Colonic mucosa (tissue), 4 donors: ENCODE measurements around the gene PRTFDC1. TPM values are rescaled to one million over a fixed set of nuclear protein-coding genes. Genes with fewer than 3 reads are reported as not detected.

Experiments used
- DNase-seq: peaks from one replicate; pipeline ENCODE4 v3.0.0-alpha.2; 2020
- H3K27ac ChIP-seq: fragments of 200-600 bp; one replicate; pipeline ENCODE4 v1.8.0; 2021
- H3K27me3 ChIP-seq: fragments of 200-600 bp; one replicate; pipeline ENCODE4 v1.8.0; 2021
- H3K36me3 ChIP-seq: fragments of 200-600 bp; one replicate; pipeline ENCODE4 v1.8.0; 2021
- H3K4me1 ChIP-seq: fragments of 200-600 bp; one replicate; pipeline ENCODE4 v1.8.0; 2021; ENCODE audit warnings: mild to moderate bottlenecking
- H3K4me3 ChIP-seq: fragments of 200-600 bp; one replicate; pipeline ENCODE4 v1.8.0; 2021
- H3K9ac ChIP-seq, 2 donors: one replicate each; pipeline ENCODE4 v1.7.0; 2013; ENCODE audit warnings: control low read depth in 2 of 2, low read depth in 2 of 2, low read length in 2 of 2
- H3K9me3 ChIP-seq: fragments of 200-600 bp; one replicate; pipeline ENCODE4 v1.8.0; 2021
- intact Hi-C: fragments of 100-400 bp; cut with DNase I; formaldehyde crosslinking; loops from one replicate; pipeline ENCODE4 v1.14.1; 2022
- total RNA-seq, 2 donors: library from RNA; stranded (reverse); fragmentation: NEBNext Ultra II Directional in 1 of 2; extraction: Animal tissue kit (Norgen Biotek cat#: 25700) in 1 of 2; gene quantifications; one replicate each; pipeline ENCODE4 v1.2.1, GENCODE V29; 2021
- TF ChIP-seq, protein P1 (sequence below): fragments of 200-600 bp; IDR thresholded peaks from one replicate; pipeline ENCODE4 v1.8.0; 2022; ENCODE audit warnings: antibody characterized with exemption, mild to moderate bottlenecking
- donor health status: healthy.
- donor health status: DM: no; HTN: no; CAD: no.
- donor health status: DM: no; HTN: no; CAD: no.

The PRTFDC1 gene
- total RNA-seq, 2 donors from 2014 or later, result 8.1 to 16.0 TPM

DNA sequence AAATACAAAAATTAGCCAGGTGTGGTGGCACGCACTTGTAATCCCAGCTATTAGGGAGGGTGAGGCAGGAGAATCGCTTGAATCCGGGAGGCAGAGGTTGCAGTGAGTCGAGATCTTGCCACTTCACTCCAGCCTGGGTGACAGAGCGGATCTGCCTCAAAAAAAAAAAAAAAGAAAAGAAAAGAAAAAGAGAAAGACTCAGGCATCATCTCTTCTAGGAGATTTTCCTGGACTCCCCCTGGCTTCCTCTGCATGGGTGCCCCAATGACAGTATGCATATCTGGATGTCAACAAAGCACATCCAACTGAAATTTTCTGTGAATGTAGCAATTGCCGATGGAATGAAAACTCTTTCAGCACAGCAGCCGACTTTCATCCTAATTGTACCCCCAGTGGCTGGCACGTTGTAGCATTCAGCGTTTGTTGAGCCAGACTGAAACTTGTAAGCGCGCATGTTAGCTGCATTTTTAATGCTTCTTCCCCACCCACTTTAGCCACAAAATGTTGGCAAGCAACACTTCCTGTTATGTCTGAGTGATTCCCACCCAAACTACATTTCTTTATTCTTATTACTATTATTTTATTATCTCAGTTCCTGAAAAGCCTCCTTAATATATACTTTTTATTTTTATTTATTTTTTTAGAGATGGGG is 70.2 kb downstream of the PRTFDC1 start:
- DNase-seq, result no peak

DNA sequence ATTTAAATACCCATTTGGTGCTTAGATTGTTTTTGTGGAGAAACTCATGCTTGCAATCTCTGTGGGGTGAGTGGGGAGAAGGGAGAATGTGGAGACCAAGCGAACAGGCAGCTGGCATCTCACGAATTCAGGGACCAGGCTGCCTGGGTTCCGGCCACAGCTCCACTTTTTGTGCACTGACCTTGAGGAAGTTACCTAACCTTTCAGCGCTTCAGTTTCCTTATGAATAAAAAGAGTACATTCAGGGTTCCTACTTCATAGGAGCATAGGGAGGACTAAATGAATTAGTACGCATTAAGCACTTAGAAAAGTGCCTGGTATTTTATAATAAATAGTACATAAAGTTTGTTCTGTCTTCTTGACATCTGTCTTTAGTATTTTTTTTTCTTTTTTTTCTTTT is 72.5 kb downstream of the PRTFDC1 start:
- H3K9me3 ChIP-seq, result no peaks in the 10 kb centered on the region
- no peaks in the 10 kb centered on the region for H3K27me3 ChIP-seq
- H3K36me3 ChIP-seq, result no peaks in the 10 kb centered on the region
- TF ChIP-seq, protein P1, sequence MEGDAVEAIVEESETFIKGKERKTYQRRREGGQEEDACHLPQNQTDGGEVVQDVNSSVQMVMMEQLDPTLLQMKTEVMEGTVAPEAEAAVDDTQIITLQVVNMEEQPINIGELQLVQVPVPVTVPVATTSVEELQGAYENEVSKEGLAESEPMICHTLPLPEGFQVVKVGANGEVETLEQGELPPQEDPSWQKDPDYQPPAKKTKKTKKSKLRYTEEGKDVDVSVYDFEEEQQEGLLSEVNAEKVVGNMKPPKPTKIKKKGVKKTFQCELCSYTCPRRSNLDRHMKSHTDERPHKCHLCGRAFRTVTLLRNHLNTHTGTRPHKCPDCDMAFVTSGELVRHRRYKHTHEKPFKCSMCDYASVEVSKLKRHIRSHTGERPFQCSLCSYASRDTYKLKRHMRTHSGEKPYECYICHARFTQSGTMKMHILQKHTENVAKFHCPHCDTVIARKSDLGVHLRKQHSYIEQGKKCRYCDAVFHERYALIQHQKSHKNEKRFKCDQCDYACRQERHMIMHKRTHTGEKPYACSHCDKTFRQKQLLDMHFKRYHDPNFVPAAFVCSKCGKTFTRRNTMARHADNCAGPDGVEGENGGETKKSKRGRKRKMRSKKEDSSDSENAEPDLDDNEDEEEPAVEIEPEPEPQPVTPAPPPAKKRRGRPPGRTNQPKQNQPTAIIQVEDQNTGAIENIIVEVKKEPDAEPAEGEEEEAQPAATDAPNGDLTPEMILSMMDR, result no peak
- DNase-seq, result no peak
- no peak overlapping the region for H3K9ac ChIP-seq
- intact Hi-C loops, result no loop called here
- H3K4me1 ChIP-seq, result no peaks in the 10 kb centered on the region
- H3K27ac ChIP-seq, result no peak overlapping the region
- no peak overlapping the region for H3K4me3 ChIP-seq

More for the DNA sequence above, 70.2 kb downstream of the PRTFDC1 start:
- no peak overlapping the region for H3K27ac ChIP-seq
- H3K27me3 ChIP-seq, result no peaks in the 10 kb centered on the region
- no peak overlapping the region for H3K4me3 ChIP-seq
- H3K9me3 ChIP-seq, result no peaks in the 10 kb centered on the region
- no peak overlapping the region for H3K9ac ChIP-seq
- intact Hi-C loops, result no loop called here
- TF ChIP-seq, protein P1, result no peak
- H3K4me1 ChIP-seq, result no peaks in the 10 kb centered on the region
- H3K36me3 ChIP-seq, result no peaks in the 10 kb centered on the region

DNA sequence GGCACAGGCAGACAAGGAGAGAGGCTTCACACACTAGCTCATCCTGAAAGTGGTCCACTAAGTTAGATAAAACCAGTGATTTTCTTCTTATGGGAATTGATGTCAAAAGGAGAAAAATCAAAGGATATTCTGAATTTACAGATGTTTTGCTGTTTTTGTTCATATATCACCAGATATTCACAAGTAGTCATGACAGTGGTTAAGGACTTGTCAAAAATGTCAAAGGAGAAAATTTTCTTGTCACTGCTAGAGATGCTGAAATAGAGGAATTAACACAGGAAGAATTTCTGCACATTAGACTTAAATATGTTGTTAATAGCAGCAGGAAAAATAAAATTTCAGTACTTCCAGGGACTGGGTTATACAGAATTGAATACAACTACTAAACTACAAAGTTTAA is 78.3 kb downstream of the PRTFDC1 start:
- intact Hi-C loops, result no loop called here
- no peak overlapping the region for H3K4me3 ChIP-seq
- no peaks in the 10 kb centered on the region for H3K4me1 ChIP-seq
- no peaks in the 10 kb centered on the region for H3K36me3 ChIP-seq
- H3K9me3 ChIP-seq, result no peaks in the 10 kb centered on the region
- H3K27me3 ChIP-seq, result no peaks in the 10 kb centered on the region
- DNase-seq, result no peak
- H3K9ac ChIP-seq, result no peak overlapping the region
- no peak overlapping the region for H3K27ac ChIP-seq
- TF ChIP-seq, protein P1, result no peak

DNA sequence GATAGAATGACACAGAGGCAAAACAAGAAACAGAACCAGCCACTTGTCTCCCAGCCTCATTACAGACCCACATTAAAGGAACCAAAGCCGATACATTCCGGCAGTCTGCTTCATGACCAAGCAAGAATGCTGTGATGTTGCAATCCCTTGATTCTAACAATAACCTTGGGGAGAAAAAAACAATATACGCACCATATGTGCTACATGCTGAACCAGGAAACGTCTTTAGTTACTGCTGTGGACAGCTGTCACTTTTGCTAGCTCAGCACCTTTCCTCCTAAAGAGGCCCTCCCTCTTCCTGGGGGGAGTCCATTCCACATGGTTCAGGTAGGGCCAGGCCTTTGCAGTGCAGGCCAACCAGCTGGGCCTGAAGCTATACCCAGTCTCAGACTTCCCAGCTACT is 79.1 kb downstream of the PRTFDC1 start:
- H3K27me3 ChIP-seq, result no peaks in the 10 kb centered on the region
- no peaks in the 10 kb centered on the region for H3K9me3 ChIP-seq
- H3K4me1 ChIP-seq, result no peaks in the 10 kb centered on the region
- intact Hi-C loops, result no loop called here
- TF ChIP-seq, protein P1, result no peak
- H3K4me3 ChIP-seq, result no peak overlapping the region
- no peak overlapping the region for H3K27ac ChIP-seq
- H3K36me3 ChIP-seq, result no peaks in the 10 kb centered on the region
- DNase-seq, result no peak
- H3K9ac ChIP-seq, result no peak overlapping the region

DNA sequence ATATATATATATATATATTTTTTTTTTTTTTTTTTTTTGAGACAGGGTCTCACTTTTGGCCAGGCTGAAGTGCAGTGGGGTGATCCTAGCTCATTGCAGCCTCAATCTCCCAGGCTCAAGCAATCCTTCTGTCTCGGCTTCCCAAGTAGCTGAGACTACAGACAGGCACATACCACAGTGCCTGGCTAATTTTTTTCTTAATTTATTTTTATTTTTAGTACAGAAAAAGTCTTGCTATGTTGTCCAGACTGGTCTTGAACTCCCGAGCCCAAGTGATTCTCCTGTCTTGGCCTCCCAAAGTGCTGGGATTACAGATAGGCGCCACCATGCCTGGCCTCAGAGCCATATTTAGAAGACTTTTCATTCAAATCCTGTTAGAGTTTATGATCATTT is 79.6 kb downstream of the PRTFDC1 start:
- H3K4me1 ChIP-seq, result no peaks in the 10 kb centered on the region
- H3K9ac ChIP-seq, result no peak overlapping the region
- H3K4me3 ChIP-seq, result no peak overlapping the region
- no peak for DNase-seq
- H3K9me3 ChIP-seq, result no peaks in the 10 kb centered on the region
- no peak overlapping the region for H3K27ac ChIP-seq
- H3K27me3 ChIP-seq, result no peaks in the 10 kb centered on the region
- H3K36me3 ChIP-seq, result no peaks in the 10 kb centered on the region
- intact Hi-C loops, result no loop called here
- TF ChIP-seq, protein P1, result no peak
